Adrenal gland (tissue), 5 donors: Measurements from ENCODE around the gene PLGLB1.
"Not testable (repeated sequence)": the region's sequence is repeated elsewhere in the genome, so short reads cannot be mapped to it uniquely, and the experiment has no call there.

Experiments
- POLR2A ChIP-seq, 2 donors: fragments of 450-650 bp; IDR thresholded peaks; one replicate each; pipeline ENCODE4 v1.6.1; 2017; ENCODE audit warnings: antibody characterized with exemption in 2 of 2, mild to moderate bottlenecking in 2 of 2, moderate library complexity in 1 of 2
- TF ChIP-seq, protein P1 (sequence below), 6 experiments: fragments of 450-650 bp in 4 of 6; fragments of 200-600 bp in 2 of 6; sonication (generic) in 1 of 6; IDR thresholded peaks; 1 replicate in 5 of 6; 2 replicates in 1 of 6; pipeline versions ENCODE4 v1.5.1 to v1.8.0; 2016 to 2021; ENCODE audit warnings: antibody characterized with exemption in 6 of 6, mild to moderate bottlenecking in 2 of 6, moderate library complexity in 1 of 6
- donor health status: DM: no; HTN: no; CAD: no.

DNA sequence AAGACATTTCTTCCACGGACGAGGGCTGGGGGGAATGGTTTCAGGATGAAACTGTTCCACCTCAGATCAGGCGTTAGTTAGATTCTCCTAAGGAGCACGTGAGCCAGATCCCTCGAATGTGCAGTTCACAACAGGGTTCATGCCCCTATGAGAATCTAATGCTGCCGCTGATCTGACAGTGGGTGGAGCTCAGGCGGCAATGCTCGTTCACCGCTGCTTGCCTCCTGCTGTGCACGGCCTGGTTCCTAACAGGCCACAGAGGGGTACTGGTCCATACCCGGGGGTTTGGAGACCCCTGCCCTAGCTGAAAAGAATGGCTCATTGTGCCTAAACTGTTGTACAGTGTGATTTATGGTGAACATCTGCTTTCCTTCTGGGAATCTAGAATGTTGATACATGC is 34.8 kb upstream of the PLGLB1 start:
- TF ChIP-seq, protein P1, sequence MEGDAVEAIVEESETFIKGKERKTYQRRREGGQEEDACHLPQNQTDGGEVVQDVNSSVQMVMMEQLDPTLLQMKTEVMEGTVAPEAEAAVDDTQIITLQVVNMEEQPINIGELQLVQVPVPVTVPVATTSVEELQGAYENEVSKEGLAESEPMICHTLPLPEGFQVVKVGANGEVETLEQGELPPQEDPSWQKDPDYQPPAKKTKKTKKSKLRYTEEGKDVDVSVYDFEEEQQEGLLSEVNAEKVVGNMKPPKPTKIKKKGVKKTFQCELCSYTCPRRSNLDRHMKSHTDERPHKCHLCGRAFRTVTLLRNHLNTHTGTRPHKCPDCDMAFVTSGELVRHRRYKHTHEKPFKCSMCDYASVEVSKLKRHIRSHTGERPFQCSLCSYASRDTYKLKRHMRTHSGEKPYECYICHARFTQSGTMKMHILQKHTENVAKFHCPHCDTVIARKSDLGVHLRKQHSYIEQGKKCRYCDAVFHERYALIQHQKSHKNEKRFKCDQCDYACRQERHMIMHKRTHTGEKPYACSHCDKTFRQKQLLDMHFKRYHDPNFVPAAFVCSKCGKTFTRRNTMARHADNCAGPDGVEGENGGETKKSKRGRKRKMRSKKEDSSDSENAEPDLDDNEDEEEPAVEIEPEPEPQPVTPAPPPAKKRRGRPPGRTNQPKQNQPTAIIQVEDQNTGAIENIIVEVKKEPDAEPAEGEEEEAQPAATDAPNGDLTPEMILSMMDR (IDR thresholded peaks at IDR 0.05): not testable (repeated sequence)
- TF ChIP-seq POLR2A (IDR thresholded peaks at IDR 0.05): not testable (repeated sequence)
